Measurements from ENCODE around the gene NLRC3. TPM values are rescaled to one million over a fixed set of nuclear protein-coding genes. Genes with fewer than 3 reads are reported as not detected.

NLRC3 gene
- polyA plus RNA-seq, 1 of the 3 experiments (the other 2 are of a cell fraction) = not detected

DNA sequence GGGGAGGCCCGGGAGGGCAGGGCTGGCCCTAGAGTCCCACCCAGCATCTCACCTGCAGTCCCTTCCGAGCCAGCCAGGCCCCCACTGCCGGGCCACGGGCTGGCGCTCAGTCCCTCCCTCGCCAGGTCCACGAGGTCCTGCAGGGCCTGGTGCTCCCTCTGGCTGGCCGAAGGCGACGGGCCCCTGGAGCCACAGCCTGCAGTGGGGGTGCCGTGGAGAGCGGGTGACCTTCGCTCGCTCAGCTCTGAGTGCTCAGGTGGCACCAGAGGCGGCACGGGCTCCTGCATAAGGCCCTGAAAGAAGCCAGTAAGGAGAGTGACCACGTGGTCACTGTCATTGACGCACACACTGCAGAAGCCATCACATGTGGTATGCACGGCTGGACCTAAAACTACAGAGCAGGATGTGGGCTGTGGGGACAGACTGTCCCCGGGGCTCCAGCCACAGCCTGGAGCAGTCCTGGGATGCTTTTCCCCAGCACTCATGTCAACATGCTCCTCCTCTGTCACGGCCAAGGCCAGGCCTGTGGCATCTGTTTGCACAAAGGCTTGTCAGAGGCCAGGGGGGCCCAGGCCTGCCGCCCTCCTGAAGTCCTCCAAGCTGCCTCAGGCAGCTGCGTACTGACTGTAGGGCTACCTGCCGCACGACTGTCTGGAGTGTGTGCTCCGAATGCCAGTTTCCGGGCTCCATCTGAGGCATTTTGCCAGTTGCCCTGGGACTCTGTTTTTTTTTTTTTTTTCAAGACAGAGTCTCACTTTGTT, 19.1 kb upstream of the NLRC3 start:
- POLR2A ChIA-PET = no interaction called here
- Histone ChIP-seq H3K4me3 (ENCODE audit: low read depth in 2 of 2, low read length in 1 of 2) (no peak overlapping the region), H3K9ac (no peak overlapping the region), H3K36me3 (replicated peaks in 1 of 2; ENCODE audit: control insufficient read depth in 1 of 2, insufficient read depth in 2 of 2, low read length in 1 of 2) (peaks cover 11 to 18% of the 10 kb centered on the region in 2 experiments), H3K9me3 (no peaks in the 10 kb centered on the region), H3K79me2 (ENCODE audit: insufficient read depth) (no peaks in the 10 kb centered on the region), H3K4me1 (ENCODE audit: control insufficient read depth in 1 of 2, insufficient read depth in 2 of 2, low read depth in 1 of 2, low read length in 1 of 2) (no peaks in the 10 kb centered on the region), H3K4me2 (no peak overlapping the region), H2AFZ (ENCODE audit: low read depth) (no peak overlapping the region), H3F3A (replicated peaks; ENCODE audit: insufficient read depth) (no peaks in the 10 kb centered on the region), H3K9me2 (no peaks in the 10 kb centered on the region), H3K27ac (ENCODE audit: low read depth in 2 of 2, low read length in 1 of 2) (no peak overlapping the region), H4K20me1 (ENCODE audit: insufficient read depth) (no peaks in the 10 kb centered on the region), H3K27me3 (ENCODE audit: insufficient read depth) (no peaks in the 10 kb centered on the region)
- CTCF ChIA-PET = no interaction called here
- no peak for DNase-seq
- 96% methylated on average over 18 of the region's 27 CpGs for WGBS (ENCODE audit: low lambda C conversion rate)
- TF ChIP-seq, protein P1, sequence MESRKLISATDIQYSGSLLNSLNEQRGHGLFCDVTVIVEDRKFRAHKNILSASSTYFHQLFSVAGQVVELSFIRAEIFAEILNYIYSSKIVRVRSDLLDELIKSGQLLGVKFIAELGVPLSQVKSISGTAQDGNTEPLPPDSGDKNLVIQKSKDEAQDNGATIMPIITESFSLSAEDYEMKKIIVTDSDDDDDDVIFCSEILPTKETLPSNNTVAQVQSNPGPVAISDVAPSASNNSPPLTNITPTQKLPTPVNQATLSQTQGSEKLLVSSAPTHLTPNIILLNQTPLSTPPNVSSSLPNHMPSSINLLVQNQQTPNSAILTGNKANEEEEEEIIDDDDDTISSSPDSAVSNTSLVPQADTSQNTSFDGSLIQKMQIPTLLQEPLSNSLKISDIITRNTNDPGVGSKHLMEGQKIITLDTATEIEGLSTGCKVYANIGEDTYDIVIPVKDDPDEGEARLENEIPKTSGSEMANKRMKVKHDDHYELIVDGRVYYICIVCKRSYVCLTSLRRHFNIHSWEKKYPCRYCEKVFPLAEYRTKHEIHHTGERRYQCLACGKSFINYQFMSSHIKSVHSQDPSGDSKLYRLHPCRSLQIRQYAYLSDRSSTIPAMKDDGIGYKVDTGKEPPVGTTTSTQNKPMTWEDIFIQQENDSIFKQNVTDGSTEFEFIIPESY (IDR thresholded peaks at IDR 0.05; ENCODE audit: borderline replicate concordance, low read depth) = no peak
- TF ChIP-seq, protein P2, sequence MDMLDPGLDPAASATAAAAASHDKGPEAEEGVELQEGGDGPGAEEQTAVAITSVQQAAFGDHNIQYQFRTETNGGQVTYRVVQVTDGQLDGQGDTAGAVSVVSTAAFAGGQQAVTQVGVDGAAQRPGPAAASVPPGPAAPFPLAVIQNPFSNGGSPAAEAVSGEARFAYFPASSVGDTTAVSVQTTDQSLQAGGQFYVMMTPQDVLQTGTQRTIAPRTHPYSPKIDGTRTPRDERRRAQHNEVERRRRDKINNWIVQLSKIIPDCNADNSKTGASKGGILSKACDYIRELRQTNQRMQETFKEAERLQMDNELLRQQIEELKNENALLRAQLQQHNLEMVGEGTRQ (IDR thresholded peaks at IDR 0.05; ENCODE audit: borderline replicate concordance, low read depth, low read length) = no peak
- TF ChIP-seq, protein P3, sequence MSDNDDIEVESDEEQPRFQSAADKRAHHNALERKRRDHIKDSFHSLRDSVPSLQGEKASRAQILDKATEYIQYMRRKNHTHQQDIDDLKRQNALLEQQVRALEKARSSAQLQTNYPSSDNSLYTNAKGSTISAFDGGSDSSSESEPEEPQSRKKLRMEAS (IDR thresholded peaks at IDR 0.05; ENCODE audit: low read depth) = no peak
- TF ChIP-seq GABPA (IDR thresholded peaks at IDR 0.05; ENCODE audit: low read depth) (no peak), YY1 (IDR thresholded peaks at IDR 0.05; ENCODE audit: low read depth) (no peak), RFX5 (IDR thresholded peaks at IDR 0.05; ENCODE audit: low read length) (no peak), RCOR1 (IDR thresholded peaks at IDR 0.05; ENCODE audit: low read length) (no peak), NRF1 (IDR thresholded peaks at IDR 0.05; ENCODE audit: low read depth, low read length) (no peak), FOSL2 (IDR thresholded peaks at IDR 0.05; ENCODE audit: borderline replicate concordance, low read depth) (no peak), RXRA (IDR thresholded peaks at IDR 0.05; ENCODE audit: borderline replicate concordance, low read depth) (no peak), RAD21 (IDR thresholded peaks at IDR 0.05; ENCODE audit: low read length) (no peak), SMC3 (IDR thresholded peaks at IDR 0.05; ENCODE audit: low read depth, low read length) (no peak), TAF1 (IDR thresholded peaks at IDR 0.05; ENCODE audit: borderline replicate concordance, low read depth, low read length) (no peak)
- TF ChIP-seq, protein P4, sequence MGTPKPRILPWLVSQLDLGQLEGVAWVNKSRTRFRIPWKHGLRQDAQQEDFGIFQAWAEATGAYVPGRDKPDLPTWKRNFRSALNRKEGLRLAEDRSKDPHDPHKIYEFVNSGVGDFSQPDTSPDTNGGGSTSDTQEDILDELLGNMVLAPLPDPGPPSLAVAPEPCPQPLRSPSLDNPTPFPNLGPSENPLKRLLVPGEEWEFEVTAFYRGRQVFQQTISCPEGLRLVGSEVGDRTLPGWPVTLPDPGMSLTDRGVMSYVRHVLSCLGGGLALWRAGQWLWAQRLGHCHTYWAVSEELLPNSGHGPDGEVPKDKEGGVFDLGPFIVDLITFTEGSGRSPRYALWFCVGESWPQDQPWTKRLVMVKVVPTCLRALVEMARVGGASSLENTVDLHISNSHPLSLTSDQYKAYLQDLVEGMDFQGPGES (IDR thresholded peaks at IDR 0.05; ENCODE audit: low read depth, low read length) = no peak
- TF ChIP-seq, protein P5, sequence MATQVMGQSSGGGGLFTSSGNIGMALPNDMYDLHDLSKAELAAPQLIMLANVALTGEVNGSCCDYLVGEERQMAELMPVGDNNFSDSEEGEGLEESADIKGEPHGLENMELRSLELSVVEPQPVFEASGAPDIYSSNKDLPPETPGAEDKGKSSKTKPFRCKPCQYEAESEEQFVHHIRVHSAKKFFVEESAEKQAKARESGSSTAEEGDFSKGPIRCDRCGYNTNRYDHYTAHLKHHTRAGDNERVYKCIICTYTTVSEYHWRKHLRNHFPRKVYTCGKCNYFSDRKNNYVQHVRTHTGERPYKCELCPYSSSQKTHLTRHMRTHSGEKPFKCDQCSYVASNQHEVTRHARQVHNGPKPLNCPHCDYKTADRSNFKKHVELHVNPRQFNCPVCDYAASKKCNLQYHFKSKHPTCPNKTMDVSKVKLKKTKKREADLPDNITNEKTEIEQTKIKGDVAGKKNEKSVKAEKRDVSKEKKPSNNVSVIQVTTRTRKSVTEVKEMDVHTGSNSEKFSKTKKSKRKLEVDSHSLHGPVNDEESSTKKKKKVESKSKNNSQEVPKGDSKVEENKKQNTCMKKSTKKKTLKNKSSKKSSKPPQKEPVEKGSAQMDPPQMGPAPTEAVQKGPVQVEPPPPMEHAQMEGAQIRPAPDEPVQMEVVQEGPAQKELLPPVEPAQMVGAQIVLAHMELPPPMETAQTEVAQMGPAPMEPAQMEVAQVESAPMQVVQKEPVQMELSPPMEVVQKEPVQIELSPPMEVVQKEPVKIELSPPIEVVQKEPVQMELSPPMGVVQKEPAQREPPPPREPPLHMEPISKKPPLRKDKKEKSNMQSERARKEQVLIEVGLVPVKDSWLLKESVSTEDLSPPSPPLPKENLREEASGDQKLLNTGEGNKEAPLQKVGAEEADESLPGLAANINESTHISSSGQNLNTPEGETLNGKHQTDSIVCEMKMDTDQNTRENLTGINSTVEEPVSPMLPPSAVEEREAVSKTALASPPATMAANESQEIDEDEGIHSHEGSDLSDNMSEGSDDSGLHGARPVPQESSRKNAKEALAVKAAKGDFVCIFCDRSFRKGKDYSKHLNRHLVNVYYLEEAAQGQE (IDR thresholded peaks at IDR 0.05; ENCODE audit: low read depth, low read length) = no peak
- TF ChIP-seq, protein P6, sequence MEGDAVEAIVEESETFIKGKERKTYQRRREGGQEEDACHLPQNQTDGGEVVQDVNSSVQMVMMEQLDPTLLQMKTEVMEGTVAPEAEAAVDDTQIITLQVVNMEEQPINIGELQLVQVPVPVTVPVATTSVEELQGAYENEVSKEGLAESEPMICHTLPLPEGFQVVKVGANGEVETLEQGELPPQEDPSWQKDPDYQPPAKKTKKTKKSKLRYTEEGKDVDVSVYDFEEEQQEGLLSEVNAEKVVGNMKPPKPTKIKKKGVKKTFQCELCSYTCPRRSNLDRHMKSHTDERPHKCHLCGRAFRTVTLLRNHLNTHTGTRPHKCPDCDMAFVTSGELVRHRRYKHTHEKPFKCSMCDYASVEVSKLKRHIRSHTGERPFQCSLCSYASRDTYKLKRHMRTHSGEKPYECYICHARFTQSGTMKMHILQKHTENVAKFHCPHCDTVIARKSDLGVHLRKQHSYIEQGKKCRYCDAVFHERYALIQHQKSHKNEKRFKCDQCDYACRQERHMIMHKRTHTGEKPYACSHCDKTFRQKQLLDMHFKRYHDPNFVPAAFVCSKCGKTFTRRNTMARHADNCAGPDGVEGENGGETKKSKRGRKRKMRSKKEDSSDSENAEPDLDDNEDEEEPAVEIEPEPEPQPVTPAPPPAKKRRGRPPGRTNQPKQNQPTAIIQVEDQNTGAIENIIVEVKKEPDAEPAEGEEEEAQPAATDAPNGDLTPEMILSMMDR (IDR thresholded peaks at IDR 0.05) = no peak
- TF ChIP-seq, protein P7, sequence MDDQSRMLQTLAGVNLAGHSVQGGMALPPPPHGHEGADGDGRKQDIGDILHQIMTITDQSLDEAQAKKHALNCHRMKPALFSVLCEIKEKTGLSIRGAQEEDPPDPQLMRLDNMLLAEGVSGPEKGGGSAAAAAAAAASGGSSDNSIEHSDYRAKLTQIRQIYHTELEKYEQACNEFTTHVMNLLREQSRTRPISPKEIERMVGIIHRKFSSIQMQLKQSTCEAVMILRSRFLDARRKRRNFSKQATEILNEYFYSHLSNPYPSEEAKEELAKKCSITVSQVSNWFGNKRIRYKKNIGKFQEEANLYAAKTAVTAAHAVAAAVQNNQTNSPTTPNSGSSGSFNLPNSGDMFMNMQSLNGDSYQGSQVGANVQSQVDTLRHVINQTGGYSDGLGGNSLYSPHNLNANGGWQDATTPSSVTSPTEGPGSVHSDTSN (IDR thresholded peaks at IDR 0.05) = no peak
